Measurements from ENCODE around the gene PLPPR1.

Gene PLPPR1

DNA sequence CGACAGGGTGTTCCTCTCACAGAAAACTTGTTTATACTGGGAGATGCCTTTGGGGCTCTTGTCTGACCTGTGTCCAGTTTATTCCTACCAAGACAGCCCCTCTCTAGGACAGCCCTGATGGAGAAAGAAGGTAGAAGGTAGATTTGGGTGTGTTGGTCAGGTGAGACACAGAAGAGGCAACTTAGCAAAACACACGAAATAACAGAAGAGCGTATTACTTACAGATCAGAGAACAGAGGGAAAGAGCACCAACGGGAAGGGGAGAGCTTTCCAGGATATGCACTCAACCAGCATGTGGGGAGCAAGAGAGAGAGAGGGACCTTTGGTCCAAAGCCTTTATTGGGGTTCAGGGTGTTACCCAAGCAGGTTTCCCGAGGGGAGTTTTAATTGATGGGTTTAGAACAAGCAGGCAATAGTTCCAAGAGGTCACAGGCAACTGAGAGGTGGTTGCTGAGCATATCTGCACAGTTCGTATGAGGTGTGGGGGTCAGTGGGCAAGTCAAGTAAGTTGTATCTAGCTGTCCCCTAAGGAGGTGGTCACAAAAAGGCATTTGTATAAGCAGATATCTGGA is 324.5 kb downstream of the PLPPR1 start:
- TF ChIP-seq Cebpa-rat (IDR thresholded peaks at IDR 0.05): no peak
- Histone ChIP-seq H3K9ac (no peak overlapping the region), H4K20me1 (no peaks in the 10 kb centered on the region), H3K27ac (no peak overlapping the region), H3K4me1 (no peaks in the 10 kb centered on the region), H3K36me3 (no peaks in the 10 kb centered on the region), H3K27me3 (no peaks in the 10 kb centered on the region), H3K4me3 (no peak overlapping the region), H3K9me3 (replicated peaks in 1 of 11) (no peaks in the 10 kb centered on the region), H3K4me2 (no peak overlapping the region)

DNA sequence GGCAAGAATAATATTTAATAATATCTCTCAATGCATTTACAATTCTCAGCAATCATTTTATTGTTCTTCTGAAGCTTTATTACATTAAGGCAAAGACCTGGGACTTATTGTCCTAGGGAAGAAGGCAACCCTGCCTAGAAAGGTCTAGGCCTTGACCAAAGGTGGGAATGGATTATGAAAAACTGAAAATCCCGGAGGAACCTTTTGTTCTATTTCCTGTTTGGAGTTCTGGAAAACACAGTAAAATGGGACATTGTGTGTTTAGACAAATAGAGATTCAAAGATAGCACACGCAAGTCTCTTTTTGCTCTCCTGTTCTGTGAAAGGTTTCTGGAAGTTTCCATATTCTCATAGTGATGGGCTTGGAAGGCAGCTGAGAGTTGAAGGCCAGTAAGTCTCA is 325.2 kb downstream of the PLPPR1 start:
- Histone ChIP-seq H3K4me2 (no peak overlapping the region), H3K9ac (no peak overlapping the region), H3K4me1 (no peaks in the 10 kb centered on the region), H3K27me3 (no peaks in the 10 kb centered on the region), H3K36me3 (no peaks in the 10 kb centered on the region), H3K9me3 (replicated peaks in 1 of 11) (no peaks in the 10 kb centered on the region), H3K27ac (no peak overlapping the region), H3K4me3 (no peak overlapping the region), H4K20me1 (no peaks in the 10 kb centered on the region)
- TF ChIP-seq Cebpa-rat (IDR thresholded peaks at IDR 0.05): no peak

DNA sequence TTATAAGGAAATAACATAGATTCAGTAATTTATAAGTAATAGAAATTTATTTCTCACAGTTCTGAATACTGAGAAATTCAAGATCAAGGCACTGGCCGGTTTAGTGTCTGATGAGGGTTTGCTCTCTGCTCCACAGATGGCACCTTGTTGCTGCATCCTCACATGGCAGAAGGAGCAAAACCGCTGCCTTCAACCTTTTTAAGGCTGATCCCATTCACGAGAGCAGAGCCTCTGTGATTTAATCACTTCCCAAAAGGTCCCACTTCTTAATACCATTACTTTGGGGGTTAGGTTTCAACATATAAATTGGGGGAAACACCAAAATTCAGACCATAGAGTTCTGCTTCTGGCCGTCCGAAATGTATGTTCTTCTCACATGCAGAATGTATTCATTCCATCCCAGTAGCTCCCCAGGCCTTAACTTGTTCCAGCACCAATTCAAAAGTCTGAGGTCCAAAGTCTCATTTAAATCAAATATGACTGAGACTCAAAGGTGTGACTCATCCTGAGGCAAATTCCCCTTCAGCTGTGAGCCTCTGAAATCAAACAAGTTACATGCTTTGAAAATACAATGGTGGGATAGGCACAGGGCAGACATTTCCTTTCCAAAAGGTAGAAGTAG is 325.7 kb downstream of the PLPPR1 start:
- H3K4me1 ChIP-seq: no peaks in the 10 kb centered on the region
- H3K9ac ChIP-seq: no peak overlapping the region
- no peak overlapping the region for H3K4me2 ChIP-seq
- H3K4me3 ChIP-seq: no peak overlapping the region
- no peaks in the 10 kb centered on the region for H3K36me3 ChIP-seq
- H3K27me3 ChIP-seq: no peaks in the 10 kb centered on the region
- TF ChIP-seq Cebpa-rat (IDR thresholded peaks at IDR 0.05): no peak
- no peak overlapping the region for H3K27ac ChIP-seq
- no peaks in the 10 kb centered on the region for H3K9me3 ChIP-seq (replicated peaks in 1 of 11)
- H4K20me1 ChIP-seq: no peaks in the 10 kb centered on the region

DNA sequence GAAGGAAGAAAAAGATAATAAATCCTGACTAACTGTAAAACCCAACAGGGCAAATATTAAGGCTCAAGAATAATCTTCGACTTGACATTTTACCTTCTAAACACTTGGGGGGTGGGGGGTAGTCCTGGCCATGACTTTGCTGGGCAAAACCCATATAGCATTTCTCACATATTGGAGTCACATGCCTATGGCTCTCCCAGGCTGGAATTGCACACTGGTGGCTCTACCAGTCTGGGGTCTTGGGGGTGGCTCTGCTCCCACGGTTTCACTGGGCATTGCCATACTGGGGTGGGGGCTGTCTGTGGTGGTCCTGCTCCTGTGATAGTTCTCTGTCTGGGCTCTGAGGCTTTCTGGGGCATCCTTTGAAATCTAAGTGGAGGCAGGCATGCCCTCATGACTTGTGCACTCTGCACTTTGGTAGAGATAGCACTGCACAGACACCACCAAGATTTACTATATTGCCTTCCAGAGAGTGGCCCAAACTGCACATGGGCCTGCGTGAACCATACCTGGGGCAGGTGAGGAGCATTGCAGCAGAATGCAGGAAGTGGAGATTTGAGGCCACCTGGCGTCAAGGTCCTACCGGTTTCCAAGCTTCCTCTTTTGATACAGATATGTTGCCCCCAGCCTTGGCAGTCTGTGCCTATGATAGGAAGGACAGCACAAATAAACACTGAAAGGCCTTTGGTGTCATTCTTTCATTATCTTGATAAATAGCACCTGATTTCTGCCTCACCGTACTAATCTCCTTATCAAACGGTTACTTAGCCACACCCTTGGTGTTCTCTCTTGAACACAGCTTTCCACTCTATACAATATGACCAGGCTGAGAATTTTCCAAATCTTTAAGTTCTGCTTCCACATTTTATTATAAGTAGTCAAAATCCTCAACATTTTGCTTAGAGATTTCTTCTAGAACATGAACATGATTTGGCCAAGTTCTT is 326.5 kb downstream of the PLPPR1 start:
- no peak overlapping the region for H3K4me2 ChIP-seq
- no peaks in the 10 kb centered on the region for H3K4me1 ChIP-seq
- no peak overlapping the region for H3K4me3 ChIP-seq
- H3K9me3 ChIP-seq (replicated peaks in 1 of 11): no peaks in the 10 kb centered on the region
- H3K27me3 ChIP-seq: no peaks in the 10 kb centered on the region
- H3K36me3 ChIP-seq: no peaks in the 10 kb centered on the region
- no peak overlapping the region for H3K27ac ChIP-seq
- no peaks in the 10 kb centered on the region for H4K20me1 ChIP-seq
- H3K9ac ChIP-seq: no peak overlapping the region
- TF ChIP-seq Cebpa-rat (IDR thresholded peaks at IDR 0.05): no peak

DNA sequence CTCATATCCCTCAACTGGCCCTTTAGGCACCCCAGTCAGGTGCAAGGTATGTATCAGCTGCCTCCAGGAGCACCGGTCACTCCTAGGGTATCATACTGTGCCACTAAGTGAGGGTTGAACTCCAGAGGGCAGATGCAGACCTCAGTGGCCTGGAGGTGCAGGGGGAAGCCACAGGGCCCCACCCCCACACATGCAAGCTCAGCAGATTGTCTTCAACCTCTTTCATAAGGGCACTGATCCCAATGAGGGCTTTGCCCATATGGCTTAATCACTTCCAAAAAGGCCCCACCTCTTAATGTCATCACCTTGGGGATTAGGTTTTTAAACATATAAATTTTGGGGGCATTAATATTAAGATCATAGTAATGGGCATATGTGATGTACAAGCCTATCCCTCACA is 328.1 kb downstream of the PLPPR1 start:
- TF ChIP-seq Cebpa-rat (IDR thresholded peaks at IDR 0.05): no peak
- no peak overlapping the region for H3K4me2 ChIP-seq
- no peak overlapping the region for H3K4me3 ChIP-seq
- H3K4me1 ChIP-seq: no peaks in the 10 kb centered on the region
- H3K27me3 ChIP-seq: no peaks in the 10 kb centered on the region
- no peaks in the 10 kb centered on the region for H3K9me3 ChIP-seq (replicated peaks in 1 of 11)
- H4K20me1 ChIP-seq: no peaks in the 10 kb centered on the region
- no peak overlapping the region for H3K9ac ChIP-seq
- no peaks in the 10 kb centered on the region for H3K36me3 ChIP-seq
- H3K27ac ChIP-seq: no peak overlapping the region

DNA sequence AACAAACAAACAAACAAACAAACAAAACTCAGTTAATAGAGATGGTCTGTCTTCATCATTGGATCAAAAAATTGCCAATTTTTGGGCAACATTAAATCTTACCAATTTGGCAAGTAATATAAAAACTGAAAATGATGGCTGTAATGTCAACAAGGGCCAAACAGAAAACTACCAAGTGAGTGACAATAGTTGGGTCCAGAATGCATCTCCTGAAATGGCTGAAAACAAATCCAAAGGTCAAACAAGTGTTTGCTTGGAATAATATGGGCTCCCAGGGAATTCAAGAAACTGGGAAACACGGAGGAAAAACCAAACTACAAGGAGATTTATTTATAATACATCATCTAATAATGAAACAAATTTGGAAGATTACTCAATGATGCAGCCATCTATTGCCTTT is 331.2 kb downstream of the PLPPR1 start:
- no peak overlapping the region for H3K4me3 ChIP-seq
- no peak overlapping the region for H3K4me2 ChIP-seq
- no peaks in the 10 kb centered on the region for H3K36me3 ChIP-seq
- no peak for TF ChIP-seq Cebpa-rat (IDR thresholded peaks at IDR 0.05)
- no peaks in the 10 kb centered on the region for H4K20me1 ChIP-seq
- no peaks in the 10 kb centered on the region for H3K27me3 ChIP-seq
- H3K9me3 ChIP-seq (replicated peaks in 1 of 11): no peaks in the 10 kb centered on the region
- no peaks in the 10 kb centered on the region for H3K4me1 ChIP-seq
- H3K27ac ChIP-seq: no peak overlapping the region
- H3K9ac ChIP-seq: no peak overlapping the region

DNA sequence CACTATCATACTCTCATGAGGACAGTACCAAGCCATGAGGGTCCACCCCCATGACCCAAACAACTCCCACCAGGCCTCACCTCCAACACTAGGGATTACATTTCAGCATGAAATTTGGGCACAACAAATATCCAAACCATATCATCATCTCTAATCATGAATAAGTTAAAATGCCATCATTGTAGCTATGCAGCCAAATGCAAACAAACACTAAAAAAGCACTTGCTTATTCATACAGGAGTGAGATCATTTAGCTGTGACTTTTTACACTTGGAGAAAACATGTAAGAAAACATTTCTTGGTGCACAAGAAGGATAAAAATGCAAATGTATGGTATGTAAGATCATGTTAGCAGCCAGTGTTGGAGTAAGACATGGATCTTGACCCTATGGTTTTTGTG is 332.1 kb downstream of the PLPPR1 start:
- H3K36me3 ChIP-seq: no peaks in the 10 kb centered on the region
- no peak for TF ChIP-seq Cebpa-rat (IDR thresholded peaks at IDR 0.05)
- no peak overlapping the region for H3K4me3 ChIP-seq
- H3K27ac ChIP-seq: no peak overlapping the region
- no peaks in the 10 kb centered on the region for H3K4me1 ChIP-seq
- H3K27me3 ChIP-seq: no peaks in the 10 kb centered on the region
- H3K9me3 ChIP-seq (replicated peaks in 1 of 11): no peaks in the 10 kb centered on the region
- no peaks in the 10 kb centered on the region for H4K20me1 ChIP-seq
- H3K4me2 ChIP-seq: no peak overlapping the region
- H3K9ac ChIP-seq: no peak overlapping the region

DNA sequence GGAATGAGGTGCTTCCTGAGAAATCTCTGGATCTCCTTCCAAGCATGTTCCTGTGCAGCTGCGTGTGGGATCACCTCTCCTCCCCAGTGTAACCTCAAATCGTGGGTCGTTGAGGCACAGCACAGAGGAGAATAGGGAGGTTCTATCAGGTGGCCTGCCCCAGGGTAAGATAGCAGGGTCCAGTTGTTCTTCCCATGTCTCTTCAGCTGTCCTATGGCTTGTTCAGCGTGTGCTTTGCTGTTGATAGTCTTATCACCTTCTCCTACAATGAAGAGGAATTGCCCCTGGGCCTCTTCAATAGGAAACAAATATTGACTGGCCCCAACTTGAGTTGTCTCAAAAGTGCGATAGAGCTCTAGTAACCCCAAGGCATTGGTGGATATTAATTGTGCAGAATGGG is 333.9 kb downstream of the PLPPR1 start:
- no peak for TF ChIP-seq Cebpa-rat (IDR thresholded peaks at IDR 0.05)
- H3K4me3 ChIP-seq: no peak overlapping the region
- H3K36me3 ChIP-seq: no peaks in the 10 kb centered on the region
- H3K4me2 ChIP-seq: no peak overlapping the region
- no peaks in the 10 kb centered on the region for H3K9me3 ChIP-seq (replicated peaks in 1 of 11)
- no peak overlapping the region for H3K9ac ChIP-seq
- no peak overlapping the region for H3K27ac ChIP-seq
- no peaks in the 10 kb centered on the region for H4K20me1 ChIP-seq
- H3K27me3 ChIP-seq: no peaks in the 10 kb centered on the region
- H3K4me1 ChIP-seq: peaks cover 0 to under 1% (median 0%) of the 10 kb centered on the region in 10 experiments; a peak in 3 of 20 replicates

DNA sequence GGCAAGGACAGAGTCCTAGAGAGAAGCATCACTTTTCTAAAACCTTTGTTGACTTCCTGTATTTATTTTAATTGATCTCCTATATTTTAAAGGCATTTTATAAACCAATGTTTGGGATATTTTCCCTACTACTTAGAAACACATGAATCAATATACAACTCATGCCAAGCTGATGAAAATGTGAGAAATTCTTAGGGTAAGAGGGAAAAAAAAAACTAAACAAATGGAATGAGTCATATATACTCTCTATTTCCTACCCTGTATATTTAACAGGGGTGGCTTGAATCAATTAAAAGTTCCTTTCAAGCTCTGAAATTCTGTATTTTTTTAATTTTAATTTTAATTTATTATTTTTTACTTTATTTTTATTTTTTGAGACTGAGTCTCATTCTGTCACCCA is 336.7 kb downstream of the PLPPR1 start:
- H3K36me3 ChIP-seq: no peaks in the 10 kb centered on the region
- no peaks in the 10 kb centered on the region for H3K27me3 ChIP-seq
- H4K20me1 ChIP-seq: no peaks in the 10 kb centered on the region
- no peak for TF ChIP-seq Cebpa-rat (IDR thresholded peaks at IDR 0.05)
- H3K9ac ChIP-seq: no peak overlapping the region
- no peak overlapping the region for H3K27ac ChIP-seq
- H3K4me3 ChIP-seq: no peak overlapping the region
- H3K9me3 ChIP-seq (replicated peaks in 1 of 11): no peaks in the 10 kb centered on the region
- H3K4me2 ChIP-seq: no peak overlapping the region
- H3K4me1 ChIP-seq: peaks cover 0 to 7% (median 0%) of the 10 kb centered on the region in 10 experiments; a peak in 6 of 20 replicates

All from BLaER1 treated with 17β-estradiol and CSF1 and Interleukin-3, amounts not matched to agents 10 nM and 100 nM (cell line).